Mesendoderm (in vitro differentiated cells): ENCODE data around the gene ABI3BP.

Experiments
- DNase-seq: peaks from one replicate; pipeline ENCODE4 v3.0.0; 2013
- H2AK5ac ChIP-seq: 2 replicates; pipeline ENCODE4 v1.6.1; 2013; ENCODE audit warnings: low read length, inconsistent platforms
- H2BK120ac ChIP-seq: 2 replicates; pipeline ENCODE4 v1.6.1; 2013; ENCODE audit warnings: low read depth, mild to moderate bottlenecking, low read length, moderate library complexity, mixed read lengths
- H2BK15ac ChIP-seq: replicated peaks from 2 replicates; pipeline ENCODE4 v1.6.1; 2013; ENCODE audit warnings: low read depth, mild to moderate bottlenecking, moderate library complexity
- H2BK5ac ChIP-seq: 2 replicates; pipeline ENCODE4 v1.6.1; 2013; ENCODE audit warnings: low read length, inconsistent platforms
- H3K18ac ChIP-seq: 2 replicates; pipeline ENCODE4 v1.6.1; 2013; ENCODE audit warnings: mild to moderate bottlenecking, low read length, mixed read lengths
- H3K23ac ChIP-seq: one replicate; pipeline ENCODE4 v1.6.1; 2013; ENCODE audit warnings: low read length
- H3K27ac ChIP-seq: 2 replicates; pipeline ENCODE4 v1.5.1; 2013; ENCODE audit warnings: low read depth, mild to moderate bottlenecking, inconsistent platforms, low read length, moderate library complexity
- H3K27me3 ChIP-seq: 2 replicates; pipeline ENCODE4 v1.6.1; 2013; ENCODE audit warnings: low read length, control low read depth, mild to moderate bottlenecking, inconsistent platforms; ENCODE audit not compliant: insufficient read depth, poor library complexity
- H3K36me3 ChIP-seq: 2 replicates; pipeline ENCODE4 v1.6.1; 2013; ENCODE audit warnings: low read length, inconsistent platforms; ENCODE audit not compliant: control insufficient read depth, insufficient read depth
- H3K4ac ChIP-seq: one replicate; pipeline ENCODE4 v1.6.1; 2013; ENCODE audit warnings: low read depth, mild to moderate bottlenecking, low read length, moderate library complexity
- H3K4me1 ChIP-seq: 2 replicates; pipeline ENCODE4 v1.6.1; 2013; ENCODE audit warnings: low read depth, low read length, inconsistent platforms; ENCODE audit not compliant: control insufficient read depth
- H3K4me2 ChIP-seq: 2 replicates; pipeline ENCODE4 v1.6.1; 2013; ENCODE audit warnings: low read length
- H3K4me3 ChIP-seq: 2 replicates; pipeline ENCODE4 v1.5.1; 2013; ENCODE audit warnings: mild to moderate bottlenecking, low read length
- H3K56ac ChIP-seq: one replicate; pipeline ENCODE4 v1.6.1; 2013; ENCODE audit warnings: low read length
- H3K79me1 ChIP-seq: 2 replicates; pipeline ENCODE4 v1.6.1; 2013; ENCODE audit warnings: low read length, inconsistent platforms
- H3K79me2 ChIP-seq: 2 replicates; pipeline ENCODE4 v1.6.1; 2013; ENCODE audit warnings: mild to moderate bottlenecking, low read length; ENCODE audit not compliant: control insufficient read depth, insufficient read depth
- H3K9ac ChIP-seq: 2 replicates; pipeline ENCODE4 v1.6.1; 2013; ENCODE audit warnings: low read length, inconsistent platforms
- H4K5ac ChIP-seq: one replicate; pipeline ENCODE4 v1.6.1; 2013; ENCODE audit warnings: low read length
- H4K8ac ChIP-seq: one replicate; pipeline ENCODE4 v1.6.1; 2013; ENCODE audit warnings: low read depth, mild to moderate bottlenecking, control low read depth, low read length, moderate library complexity
- WGBS: extraction: QIAGEN DNeasy Blood & Tissue Kit; methylation state at CpG from one replicate; pipeline ENCODE4 v1.1.7; 2013; ENCODE audit warnings: low lambda C conversion rate, missing lambda C conversion rate; ENCODE audit not compliant: insufficient coverage; ENCODE audit errors: extremely low coverage; 5-methylcytosine and 5-hydroxymethylcytosine counted together

ABI3BP gene

GRCh38 chr3:100776097-100776729 lies 217.0 kb downstream of the ABI3BP start:
- H3K4me3 ChIP-seq, result no peak overlapping the region
- no peaks in the 10 kb centered on the region for H3K27me3 ChIP-seq
- DNase-seq, result no peak
- H2BK120ac ChIP-seq, result no peak overlapping the region
- H3K27ac ChIP-seq, result no peak overlapping the region
- H2AK5ac ChIP-seq, result no peak overlapping the region
- H3K23ac ChIP-seq, result no peak overlapping the region
- no peaks in the 10 kb centered on the region for H3K79me1 ChIP-seq
- H3K4me2 ChIP-seq, result no peak overlapping the region
- H2BK15ac ChIP-seq, result no peak overlapping the region
- WGBS, result no CpG with 5 or more reads among the region's 2 CpGs
- no peaks in the 10 kb centered on the region for H3K36me3 ChIP-seq
- H3K4ac ChIP-seq, result no peak overlapping the region
- H3K18ac ChIP-seq, result no peak overlapping the region
- H3K4me1 ChIP-seq, result no peaks in the 10 kb centered on the region
- no peak overlapping the region for H3K9ac ChIP-seq
- H3K56ac ChIP-seq, result no peak overlapping the region
- H4K5ac ChIP-seq, result no peak overlapping the region
- no peak overlapping the region for H4K8ac ChIP-seq
- no peak overlapping the region for H2BK5ac ChIP-seq
- no peaks in the 10 kb centered on the region for H3K79me2 ChIP-seq

GRCh38 chr3:100775669-100776068 lies 217.6 kb downstream of the ABI3BP start:
- no peak overlapping the region for H2BK120ac ChIP-seq
- no peak overlapping the region for H3K4ac ChIP-seq
- H3K9ac ChIP-seq, result no peak overlapping the region
- no peak overlapping the region for H4K5ac ChIP-seq
- H3K79me1 ChIP-seq, result no peaks in the 10 kb centered on the region
- H3K36me3 ChIP-seq, result no peaks in the 10 kb centered on the region
- H3K79me2 ChIP-seq, result no peaks in the 10 kb centered on the region
- no peak for DNase-seq
- no peaks in the 10 kb centered on the region for H3K4me1 ChIP-seq
- H2BK5ac ChIP-seq, result no peak overlapping the region
- H3K4me2 ChIP-seq, result no peak overlapping the region
- H3K18ac ChIP-seq, result no peak overlapping the region
- H4K8ac ChIP-seq, result no peak overlapping the region
- no peak overlapping the region for H2BK15ac ChIP-seq
- H3K23ac ChIP-seq, result no peak overlapping the region
- no peak overlapping the region for H2AK5ac ChIP-seq
- no peak overlapping the region for H3K27ac ChIP-seq
- H3K4me3 ChIP-seq, result no peak overlapping the region
- H3K27me3 ChIP-seq, result no peaks in the 10 kb centered on the region
- H3K56ac ChIP-seq, result no peak overlapping the region

- H4K8ac ChIP-seq, result no peak overlapping the region
- H3K23ac ChIP-seq, result no peak overlapping the region
- H3K4me2 ChIP-seq, result no peak overlapping the region
- H3K4me1 ChIP-seq, result no peaks in the 10 kb centered on the region
- H3K56ac ChIP-seq, result no peak overlapping the region
- no peaks in the 10 kb centered on the region for H3K79me1 ChIP-seq
- no peak for DNase-seq
- H2BK120ac ChIP-seq, result no peak overlapping the region
- no peak overlapping the region for H2BK5ac ChIP-seq
- H2BK15ac ChIP-seq, result no peak overlapping the region
- H3K18ac ChIP-seq, result no peak overlapping the region
- no peaks in the 10 kb centered on the region for H3K79me2 ChIP-seq
- H3K27ac ChIP-seq, result no peak overlapping the region
- H3K27me3 ChIP-seq, result no peaks in the 10 kb centered on the region
- no CpG with 5 or more reads among the region's 3 CpGs for WGBS
- H4K5ac ChIP-seq, result no peak overlapping the region
- H3K4ac ChIP-seq, result no peak overlapping the region
- H3K9ac ChIP-seq, result no peak overlapping the region
- no peak overlapping the region for H3K4me3 ChIP-seq
- no peak overlapping the region for H2AK5ac ChIP-seq
- no peaks in the 10 kb centered on the region for H3K36me3 ChIP-seq
Observed at GRCh38 chr3:100775226-100775625, 218.0 kb downstream of the ABI3BP start.

- peaks cover 1% of the 10 kb centered on the region for H3K4me1 ChIP-seq
- H2AK5ac ChIP-seq, result no peak overlapping the region
- H3K9ac ChIP-seq, result no peak overlapping the region
- no peak overlapping the region for H3K56ac ChIP-seq
- H3K36me3 ChIP-seq, result no peaks in the 10 kb centered on the region
- no peaks in the 10 kb centered on the region for H3K27me3 ChIP-seq
- no peak overlapping the region for H3K4me3 ChIP-seq
- H2BK120ac ChIP-seq, result no peak overlapping the region
- no peak overlapping the region for H3K18ac ChIP-seq
- no peak overlapping the region for H4K8ac ChIP-seq
- DNase-seq, result peak; percentile 19
- H3K27ac ChIP-seq, result no peak overlapping the region
- H3K4ac ChIP-seq, result no peak overlapping the region
- no peak overlapping the region for H3K23ac ChIP-seq
- WGBS, result no CpG with 5 or more reads among the region's 3 CpGs
- no peak overlapping the region for H2BK5ac ChIP-seq
- H3K4me2 ChIP-seq, result no peak overlapping the region
- no peak overlapping the region for H2BK15ac ChIP-seq
- no peak overlapping the region for H4K5ac ChIP-seq
- H3K79me1 ChIP-seq, result no peaks in the 10 kb centered on the region
- H3K79me2 ChIP-seq, result no peaks in the 10 kb centered on the region
Observed at GRCh38 chr3:100769693-100770092, 223.5 kb downstream of the ABI3BP start.

GRCh38 chr3:100766069-100766468 lies 227.2 kb downstream of the ABI3BP start:
- no peak overlapping the region for H3K4me3 ChIP-seq
- no peaks in the 10 kb centered on the region for H3K27me3 ChIP-seq
- no peak overlapping the region for H2BK120ac ChIP-seq
- no peak overlapping the region for H2AK5ac ChIP-seq
- H2BK15ac ChIP-seq, result no peak overlapping the region
- no peak overlapping the region for H3K4ac ChIP-seq
- no peak overlapping the region for H3K18ac ChIP-seq
- DNase-seq, result no peak
- H3K56ac ChIP-seq, result no peak overlapping the region
- H3K79me1 ChIP-seq, result no peaks in the 10 kb centered on the region
- no peaks in the 10 kb centered on the region for H3K36me3 ChIP-seq
- peaks cover 1% of the 10 kb centered on the region for H3K4me1 ChIP-seq
- H4K8ac ChIP-seq, result no peak overlapping the region
- no peak overlapping the region for H3K9ac ChIP-seq
- H4K5ac ChIP-seq, result no peak overlapping the region
- no peak overlapping the region for H3K4me2 ChIP-seq
- H3K79me2 ChIP-seq, result no peaks in the 10 kb centered on the region
- H3K27ac ChIP-seq, result no peak overlapping the region
- H2BK5ac ChIP-seq, result no peak overlapping the region
- no CpG with 5 or more reads among the region's 2 CpGs for WGBS
- H3K23ac ChIP-seq, result no peak overlapping the region

GRCh38 chr3:100765437-100765975 lies 227.7 kb downstream of the ABI3BP start:
- Histone ChIP-seq H3K18ac (no peak overlapping the region), H3K79me2 (no peaks in the 10 kb centered on the region), H3K23ac (no peak overlapping the region), H2AK5ac (no peak overlapping the region), H3K36me3 (no peaks in the 10 kb centered on the region), H3K4me2 (no peak overlapping the region), H3K56ac (no peak overlapping the region), H3K4ac (no peak overlapping the region), H4K8ac (no peak overlapping the region), H4K5ac (no peak overlapping the region), H3K4me3 (no peak overlapping the region), H3K79me1 (no peaks in the 10 kb centered on the region), H3K27me3 (no peaks in the 10 kb centered on the region), H2BK5ac (no peak overlapping the region), H2BK120ac (no peak overlapping the region), H3K27ac (no peak overlapping the region), H2BK15ac (no peak overlapping the region), H3K9ac (no peak overlapping the region), H3K4me1 (peaks cover 1% of the 10 kb centered on the region)
- no peak for DNase-seq
- no CpG with 5 or more reads among the region's 3 CpGs for WGBS
